ENCODE measurements around the gene MACROD2. TPM values are rescaled to one million over a fixed set of nuclear protein-coding genes. Genes with fewer than 3 reads are reported as not detected.
A peak's percentile ranks its signal among the peaks of the same experiment; 100 is the strongest.

The MACROD2 gene
- total RNA-seq, 1 experiment from 2014 or later = 1.5 TPM

GRCh38 chr20:15609921-15610320 lies 1614.6 kb downstream of the MACROD2 start:
- no peak overlapping the region for H3K4me3 ChIP-seq (ENCODE audit: insufficient read depth, low read depth, low read length)
- H3K27me3 ChIP-seq (ENCODE audit: control insufficient read depth, insufficient read depth, low read length) = no peaks in the 10 kb centered on the region
- DNase-seq = no peak
- no peaks in the 10 kb centered on the region for H3K36me3 ChIP-seq (replicated peaks; ENCODE audit: control insufficient read depth, insufficient read depth, low read length)

- no peak overlapping the region for H3K4me3 ChIP-seq (ENCODE audit: insufficient read depth, low read depth, low read length)
- H3K27me3 ChIP-seq (ENCODE audit: control insufficient read depth, insufficient read depth, low read length) = no peaks in the 10 kb centered on the region
- DNase-seq = no peak
- no peaks in the 10 kb centered on the region for H3K36me3 ChIP-seq (replicated peaks; ENCODE audit: control insufficient read depth, insufficient read depth, low read length)
Observed at GRCh38 chr20:15610787-15611186, 1615.5 kb downstream of the MACROD2 start.

- Histone ChIP-seq H3K4me3 (ENCODE audit: insufficient read depth, low read depth, low read length) (no peak overlapping the region), H3K27me3 (ENCODE audit: control insufficient read depth, insufficient read depth, low read length) (no peaks in the 10 kb centered on the region), H3K36me3 (replicated peaks; ENCODE audit: control insufficient read depth, insufficient read depth, low read length) (no peaks in the 10 kb centered on the region)
- DNase-seq = no peak
Observed at GRCh38 chr20:15611541-15611940, 1616.2 kb downstream of the MACROD2 start.

- no peaks in the 10 kb centered on the region for H3K27me3 ChIP-seq (ENCODE audit: control insufficient read depth, insufficient read depth, low read length)
- no peak for DNase-seq
- no peaks in the 10 kb centered on the region for H3K36me3 ChIP-seq (replicated peaks; ENCODE audit: control insufficient read depth, insufficient read depth, low read length)
- H3K4me3 ChIP-seq (ENCODE audit: insufficient read depth, low read depth, low read length) = no peak overlapping the region
Observed at GRCh38 chr20:15612198-15612597, 1616.9 kb downstream of the MACROD2 start.

- no peaks in the 10 kb centered on the region for H3K27me3 ChIP-seq (ENCODE audit: control insufficient read depth, insufficient read depth, low read length)
- no peak for DNase-seq
- no peak overlapping the region for H3K4me3 ChIP-seq (ENCODE audit: insufficient read depth, low read depth, low read length)
- no peaks in the 10 kb centered on the region for H3K36me3 ChIP-seq (replicated peaks; ENCODE audit: control insufficient read depth, insufficient read depth, low read length)
Observed at GRCh38 chr20:15612769-15613168, 1617.5 kb downstream of the MACROD2 start.

- DNase-seq = no peak
- Histone ChIP-seq H3K27me3 (ENCODE audit: control insufficient read depth, insufficient read depth, low read length) (no peaks in the 10 kb centered on the region), H3K36me3 (replicated peaks; ENCODE audit: control insufficient read depth, insufficient read depth, low read length) (no peaks in the 10 kb centered on the region), H3K4me3 (ENCODE audit: insufficient read depth, low read depth, low read length) (no peak overlapping the region)
Observed at GRCh38 chr20:15613530-15613929, 1618.2 kb downstream of the MACROD2 start.

- Histone ChIP-seq H3K4me3 (ENCODE audit: insufficient read depth, low read depth, low read length) (no peak overlapping the region), H3K36me3 (replicated peaks; ENCODE audit: control insufficient read depth, insufficient read depth, low read length) (no peaks in the 10 kb centered on the region), H3K27me3 (ENCODE audit: control insufficient read depth, insufficient read depth, low read length) (no peaks in the 10 kb centered on the region)
- no peak for DNase-seq
Observed at GRCh38 chr20:15616626-15617025, 1621.3 kb downstream of the MACROD2 start.

- no peak for DNase-seq
Observed at GRCh38 chr20:15618110-15618509, 1622.8 kb downstream of the MACROD2 start.

GRCh38 chr20:15618912-15619311 lies 1623.6 kb downstream of the MACROD2 start:
- Histone ChIP-seq H3K27me3 (ENCODE audit: control insufficient read depth, insufficient read depth, low read length) (no peaks in the 10 kb centered on the region), H3K36me3 (replicated peaks; ENCODE audit: control insufficient read depth, insufficient read depth, low read length) (no peaks in the 10 kb centered on the region), H3K4me3 (ENCODE audit: insufficient read depth, low read depth, low read length) (no peak overlapping the region)
- DNase-seq = no peak

More at GRCh38 chr20:15618110-15618509, 1622.8 kb downstream of the MACROD2 start:
- H3K36me3 ChIP-seq (replicated peaks; ENCODE audit: control insufficient read depth, insufficient read depth, low read length) = no peaks in the 10 kb centered on the region
- H3K27me3 ChIP-seq (ENCODE audit: control insufficient read depth, insufficient read depth, low read length) = no peaks in the 10 kb centered on the region
- no peak overlapping the region for H3K4me3 ChIP-seq (ENCODE audit: insufficient read depth, low read depth, low read length)

- Histone ChIP-seq H3K36me3 (replicated peaks; ENCODE audit: control insufficient read depth, insufficient read depth, low read length) (no peaks in the 10 kb centered on the region), H3K4me3 (ENCODE audit: insufficient read depth, low read depth, low read length) (no peak overlapping the region), H3K27me3 (ENCODE audit: control insufficient read depth, insufficient read depth, low read length) (no peaks in the 10 kb centered on the region)
- no peak for DNase-seq
Observed at GRCh38 chr20:15619341-15619740, 1624.0 kb downstream of the MACROD2 start.

- Histone ChIP-seq H3K27me3 (ENCODE audit: control insufficient read depth, insufficient read depth, low read length) (no peaks in the 10 kb centered on the region), H3K4me3 (ENCODE audit: insufficient read depth, low read depth, low read length) (no peak overlapping the region)
- no peak for DNase-seq
Observed at GRCh38 chr20:15619816-15620215, 1624.5 kb downstream of the MACROD2 start.

GRCh38 chr20:15622368-15622767 lies 1627.1 kb downstream of the MACROD2 start:
- Histone ChIP-seq H3K36me3 (replicated peaks; ENCODE audit: control insufficient read depth, insufficient read depth, low read length) (no peaks in the 10 kb centered on the region), H3K4me3 (ENCODE audit: insufficient read depth, low read depth, low read length) (no peak overlapping the region), H3K27me3 (ENCODE audit: control insufficient read depth, insufficient read depth, low read length) (no peaks in the 10 kb centered on the region)
- no peak for DNase-seq

More at GRCh38 chr20:15619816-15620215, 1624.5 kb downstream of the MACROD2 start:
- H3K36me3 ChIP-seq (replicated peaks; ENCODE audit: control insufficient read depth, insufficient read depth, low read length) = no peaks in the 10 kb centered on the region

- no peaks in the 10 kb centered on the region for H3K27me3 ChIP-seq (ENCODE audit: control insufficient read depth, insufficient read depth, low read length)
- DNase-seq = no peak
- no peak overlapping the region for H3K4me3 ChIP-seq (ENCODE audit: insufficient read depth, low read depth, low read length)
- no peaks in the 10 kb centered on the region for H3K36me3 ChIP-seq (replicated peaks; ENCODE audit: control insufficient read depth, insufficient read depth, low read length)
Observed at GRCh38 chr20:15623215-15623614, 1627.9 kb downstream of the MACROD2 start.

GRCh38 chr20:15625981-15626380 lies 1630.7 kb downstream of the MACROD2 start:
- Histone ChIP-seq H3K27me3 (ENCODE audit: control insufficient read depth, insufficient read depth, low read length) (no peaks in the 10 kb centered on the region), H3K36me3 (replicated peaks; ENCODE audit: control insufficient read depth, insufficient read depth, low read length) (no peaks in the 10 kb centered on the region), H3K4me3 (ENCODE audit: insufficient read depth, low read depth, low read length) (no peak overlapping the region)
- no peak for DNase-seq

GRCh38 chr20:15627089-15627488 lies 1631.8 kb downstream of the MACROD2 start:
- H3K4me3 ChIP-seq (ENCODE audit: insufficient read depth, low read depth, low read length) = no peak overlapping the region
- H3K27me3 ChIP-seq (ENCODE audit: control insufficient read depth, insufficient read depth, low read length) = no peaks in the 10 kb centered on the region
- H3K36me3 ChIP-seq (replicated peaks; ENCODE audit: control insufficient read depth, insufficient read depth, low read length) = no peaks in the 10 kb centered on the region
- DNase-seq = no peak

- peak; percentile 11 for DNase-seq
- no peaks in the 10 kb centered on the region for H3K36me3 ChIP-seq (replicated peaks; ENCODE audit: control insufficient read depth, insufficient read depth, low read length)
- H3K27me3 ChIP-seq (ENCODE audit: control insufficient read depth, insufficient read depth, low read length) = no peaks in the 10 kb centered on the region
- no peak overlapping the region for H3K4me3 ChIP-seq (ENCODE audit: insufficient read depth, low read depth, low read length)
Observed at GRCh38 chr20:15627501-15627903, 1632.2 kb downstream of the MACROD2 start.

All from H7 (cell line).